DMS153 treated with DMSO at 0.1 percent for 48 hours (cell line): ENCODE data around the gene SP9.
A peak's percentile ranks its signal among the peaks of the same experiment; 100 is the strongest.

Experiments
- DNase-seq: peaks from one replicate; lab custom pipeline; 2025; ENCODE audit not compliant: unreplicated experiment; lab: John Stamatoyannopoulos, UW

SP9 gene

GRCh38 chr2:174333372-174334277 lies 1.1 kb upstream of the SP9 start:
- DNase-seq, result no peak

- no peak for DNase-seq
Measured at GRCh38 chr2:174334278-174334715, 457 bp upstream of the SP9 start.

- DNase-seq, result no peak
Measured at GRCh38 chr2:174335254-174335987, 667 bp downstream of the SP9 start.

GRCh38 chr2:174335988-174336500 lies 1.3 kb downstream of the SP9 start:
- DNase-seq, result no peak

GRCh38 chr2:174336501-174337336 lies 2.0 kb downstream of the SP9 start:
- peak; percentile 39 for DNase-seq

GRCh38 chr2:174337337-174338146 lies 2.8 kb downstream of the SP9 start:
- DNase-seq, result no peak

GRCh38 chr2:174338147-174338605 lies 3.4 kb downstream of the SP9 start:
- DNase-seq, result no peak

GRCh38 chr2:174338671-174339560 lies 4.2 kb downstream of the SP9 start:
- no peak for DNase-seq

GRCh38 chr2:174339561-174340399 lies 5.0 kb downstream of the SP9 start:
- no peak for DNase-seq

GRCh38 chr2:174340400-174341292 lies 5.9 kb downstream of the SP9 start:
- DNase-seq, result no peak

- peak; percentile 79 for DNase-seq
Measured at GRCh38 chr2:174341293-174341994, 6.7 kb downstream of the SP9 start.

GRCh38 chr2:174341995-174342685 lies 7.4 kb downstream of the SP9 start:
- DNase-seq, result no peak

- DNase-seq, result no peak
Measured at GRCh38 chr2:174342686-174343342, 8.1 kb downstream of the SP9 start.

- no peak for DNase-seq
Measured at GRCh38 chr2:174343343-174343622, 8.5 kb downstream of the SP9 start.

- no peak for DNase-seq
Measured at GRCh38 chr2:174343623-174344455, 9.1 kb downstream of the SP9 start.
